KOPT-K1 (cell line): Measurements from ENCODE around the gene PLA2G2E.

Experiments used
- H3K27ac ChIP-seq: fragments of 200-600 bp; sonication (generic); 2 replicates; pipeline ENCODE4 v1.5.1; 2016; ENCODE audit warnings: antibody characterized with exemption, mild to moderate bottlenecking, low read depth, low read length; ENCODE audit not compliant: poor library complexity, severe bottlenecking
- H3K36me3 ChIP-seq: fragments of 200-600 bp; sonication (generic); 2 replicates; pipeline ENCODE4 v1.5.1; 2017; ENCODE audit warnings: antibody characterized with exemption, mild to moderate bottlenecking, low read length, moderate library complexity; ENCODE audit not compliant: insufficient read depth
- H3K9me3 ChIP-seq: fragments of 200-600 bp; sonication (generic); 2 replicates; pipeline ENCODE4 v1.5.1; 2017; ENCODE audit warnings: antibody characterized with exemption, low read length, mild to moderate bottlenecking; ENCODE audit not compliant: insufficient read depth, poor library complexity, severe bottlenecking

Gene PLA2G2E

GRCh38 chr1:19923137-19923952 lies at the start of gene PLA2G2E:
TSS of gene PLA2G2E (minus strand) at chr1:19923617. CDS start at chr1:19923559, 58 bp downstream.
- H3K36me3 ChIP-seq, result no peaks in the 10 kb centered on the region
- no peaks in the 10 kb centered on the region for H3K9me3 ChIP-seq
- H3K27ac ChIP-seq, result no peak within 1 kb of the TSS

- H3K27ac ChIP-seq, result no peak overlapping the region
- no peaks in the 10 kb centered on the region for H3K9me3 ChIP-seq
- no peaks in the 10 kb centered on the region for H3K36me3 ChIP-seq
Measured at GRCh38 chr1:19971664-19972063, 48.2 kb upstream of the PLA2G2E start.

- H3K27ac ChIP-seq, result no peak overlapping the region
- no peaks in the 10 kb centered on the region for H3K9me3 ChIP-seq
- no peaks in the 10 kb centered on the region for H3K36me3 ChIP-seq
Measured at GRCh38 chr1:19969898-19970660, 46.7 kb upstream of the PLA2G2E start.

GRCh38 chr1:19967808-19968207 lies 44.4 kb upstream of the PLA2G2E start:
- H3K36me3 ChIP-seq, result no peaks in the 10 kb centered on the region
- no peak overlapping the region for H3K27ac ChIP-seq
- H3K9me3 ChIP-seq, result no peaks in the 10 kb centered on the region

- H3K36me3 ChIP-seq, result no peaks in the 10 kb centered on the region
- no peak overlapping the region for H3K27ac ChIP-seq
- no peaks in the 10 kb centered on the region for H3K9me3 ChIP-seq
Measured at GRCh38 chr1:19964542-19964941, 41.1 kb upstream of the PLA2G2E start.

GRCh38 chr1:19963636-19964035 lies 40.2 kb upstream of the PLA2G2E start:
- H3K27ac ChIP-seq, result no peak overlapping the region
- no peaks in the 10 kb centered on the region for H3K9me3 ChIP-seq
- no peaks in the 10 kb centered on the region for H3K36me3 ChIP-seq

- Histone ChIP-seq H3K36me3 (no peaks in the 10 kb centered on the region), H3K9me3 (peaks cover 5% of the 10 kb centered on the region), H3K27ac (no peak overlapping the region)
Measured at GRCh38 chr1:19960591-19960990, 37.2 kb upstream of the PLA2G2E start.

- H3K36me3 ChIP-seq, result no peaks in the 10 kb centered on the region
- peaks cover 25% of the 10 kb centered on the region for H3K9me3 ChIP-seq
- no peak overlapping the region for H3K27ac ChIP-seq
Measured at GRCh38 chr1:19957779-19958178, 34.4 kb upstream of the PLA2G2E start.

GRCh38 chr1:19955534-19956170 lies 32.2 kb upstream of the PLA2G2E start:
- H3K27ac ChIP-seq, result no peak overlapping the region
- H3K36me3 ChIP-seq, result no peaks in the 10 kb centered on the region
- peaks cover 25% of the 10 kb centered on the region for H3K9me3 ChIP-seq

GRCh38 chr1:19954059-19954458 lies 30.6 kb upstream of the PLA2G2E start:
- no peak overlapping the region for H3K27ac ChIP-seq
- peaks cover 25% of the 10 kb centered on the region for H3K9me3 ChIP-seq
- H3K36me3 ChIP-seq, result no peaks in the 10 kb centered on the region

- Histone ChIP-seq H3K27ac (no peak overlapping the region), H3K36me3 (no peaks in the 10 kb centered on the region), H3K9me3 (peaks cover 6% of the 10 kb centered on the region)
Measured at GRCh38 chr1:19949016-19949415, 25.6 kb upstream of the PLA2G2E start.

- H3K9me3 ChIP-seq, result no peaks in the 10 kb centered on the region
- H3K36me3 ChIP-seq, result no peaks in the 10 kb centered on the region
- H3K27ac ChIP-seq, result no peak overlapping the region
Measured at GRCh38 chr1:19946971-19947370, 23.6 kb upstream of the PLA2G2E start.

- H3K9me3 ChIP-seq, result no peaks in the 10 kb centered on the region
- H3K36me3 ChIP-seq, result no peaks in the 10 kb centered on the region
- H3K27ac ChIP-seq, result no peak overlapping the region
Measured at GRCh38 chr1:19946331-19946751, 22.9 kb upstream of the PLA2G2E start.

GRCh38 chr1:19945914-19946313 lies 22.5 kb upstream of the PLA2G2E start:
- Histone ChIP-seq H3K36me3 (no peaks in the 10 kb centered on the region), H3K27ac (no peak overlapping the region), H3K9me3 (no peaks in the 10 kb centered on the region)

GRCh38 chr1:19942657-19943056 lies 19.2 kb upstream of the PLA2G2E start:
- no peaks in the 10 kb centered on the region for H3K9me3 ChIP-seq
- H3K36me3 ChIP-seq, result no peaks in the 10 kb centered on the region
- H3K27ac ChIP-seq, result no peak overlapping the region
